Osteoblast (primary cell): ENCODE measurements around the gene SCP2. TPM values are rescaled to one million over a fixed set of nuclear protein-coding genes. Genes with fewer than 3 reads are reported as not detected.
"Not testable (repeated sequence)": the region's sequence is repeated elsewhere in the genome, so short reads cannot be mapped to it uniquely, and the experiment has no call there.

ENCODE experiments used
- DNase-seq: peaks from one replicate; pipeline ENCODE4 v3.0.0; 2011; ENCODE audit warnings: low spot score, mixed read lengths; ENCODE audit not compliant: insufficient read length; ENCODE audit errors: missing footprints
- H2AFZ ChIP-seq: 2 replicates; pipeline ENCODE4 v1.6.0; 2011; ENCODE audit warnings: mild to moderate bottlenecking, low read length
- H3K27ac ChIP-seq: 2 replicates; pipeline ENCODE4 v1.5.1; 2011; ENCODE audit warnings: mild to moderate bottlenecking, low read depth, low read length, moderate library complexity
- H3K27me3 ChIP-seq: 2 replicates; pipeline ENCODE4 v1.6.0; 2012; ENCODE audit warnings: mild to moderate bottlenecking, control low read depth, inconsistent platforms, low read length, moderate library complexity; ENCODE audit not compliant: insufficient read depth
- H3K36me3 ChIP-seq: 2 replicates; pipeline ENCODE4 v1.5.1; 2011; ENCODE audit warnings: mild to moderate bottlenecking, low read length, control low read depth, moderate library complexity; ENCODE audit not compliant: insufficient read depth
- H3K4me1 ChIP-seq: 2 replicates; pipeline ENCODE4 v1.5.1; 2011; ENCODE audit warnings: mild to moderate bottlenecking, low read length, control low read depth, moderate library complexity; ENCODE audit not compliant: insufficient read depth
- H3K4me2 ChIP-seq: 2 replicates; pipeline ENCODE4 v1.6.0; 2011; ENCODE audit warnings: mild to moderate bottlenecking, low read length; ENCODE audit not compliant: insufficient read depth
- H3K4me3 ChIP-seq: fragments of 200-600 bp; sonication (generic); 3 replicates; pipeline ENCODE4 v1.5.1; 2012; ENCODE audit warnings: mild to moderate bottlenecking, low read length, inconsistent platforms; ENCODE audit not compliant: insufficient read depth
- H3K79me2 ChIP-seq: 2 replicates; pipeline ENCODE4 v1.6.0; 2012; ENCODE audit warnings: mild to moderate bottlenecking, low read length, control low read depth, inconsistent platforms; ENCODE audit not compliant: insufficient read depth
- H3K9me3 ChIP-seq: 2 replicates; pipeline ENCODE4 v1.5.1; 2011; ENCODE audit warnings: low read depth, low read length, control low read depth
- H4K20me1 ChIP-seq: 2 replicates; pipeline ENCODE4 v1.6.0; 2012; ENCODE audit warnings: mild to moderate bottlenecking, low read length, control low read depth; ENCODE audit not compliant: insufficient read depth
- total RNA-seq: library from RNA; depleted of rRNA; stranded (reverse); fragments of >200 nt; gene quantifications from 2 replicates; pipeline ENCODE4 v1.2.3, GENCODE V29; 2012
- TF ChIP-seq, protein P1 (sequence below): IDR thresholded peaks from 2 replicates; pipeline ENCODE4 v1.5.1; 2011; ENCODE audit warnings: mild to moderate bottlenecking, low read depth, low read length, moderate library complexity; ENCODE audit errors: extremely low read depth

Gene SCP2
- total RNA-seq, 1 donor, result 171 TPM

DNA sequence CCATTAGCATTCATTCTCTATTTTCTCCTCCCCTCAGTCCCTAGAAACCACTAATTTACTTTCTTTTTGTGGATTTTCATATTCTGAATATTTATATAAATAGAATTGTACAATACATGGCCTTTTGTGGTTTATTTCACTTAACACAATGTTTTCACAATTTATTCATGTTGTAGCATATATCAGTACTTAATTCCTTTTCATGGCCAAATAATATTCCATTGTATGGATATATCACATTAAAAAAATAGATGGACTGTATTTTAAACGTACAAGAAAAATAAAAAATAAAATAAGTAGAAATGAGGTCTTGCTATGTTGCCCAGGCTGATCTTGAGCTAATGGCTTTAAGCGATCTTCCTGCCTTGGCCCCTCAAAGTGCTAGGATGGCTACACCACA is 25.0 kb downstream of the SCP2 start:
- Histone ChIP-seq H3K4me2 (no peak overlapping the region), H2AFZ (no peak overlapping the region), H3K4me1 (peaks cover 9% of the 10 kb centered on the region), H3K27ac (no peak overlapping the region), H3K9me3 (no peaks in the 10 kb centered on the region), H4K20me1 (no peaks in the 10 kb centered on the region), H3K4me3 (no peak overlapping the region), H3K79me2 (no peaks in the 10 kb centered on the region), H3K27me3 (no peaks in the 10 kb centered on the region), H3K36me3 (peaks cover 4% of the 10 kb centered on the region)
- DNase-seq, result no peak
- TF ChIP-seq, protein P1, sequence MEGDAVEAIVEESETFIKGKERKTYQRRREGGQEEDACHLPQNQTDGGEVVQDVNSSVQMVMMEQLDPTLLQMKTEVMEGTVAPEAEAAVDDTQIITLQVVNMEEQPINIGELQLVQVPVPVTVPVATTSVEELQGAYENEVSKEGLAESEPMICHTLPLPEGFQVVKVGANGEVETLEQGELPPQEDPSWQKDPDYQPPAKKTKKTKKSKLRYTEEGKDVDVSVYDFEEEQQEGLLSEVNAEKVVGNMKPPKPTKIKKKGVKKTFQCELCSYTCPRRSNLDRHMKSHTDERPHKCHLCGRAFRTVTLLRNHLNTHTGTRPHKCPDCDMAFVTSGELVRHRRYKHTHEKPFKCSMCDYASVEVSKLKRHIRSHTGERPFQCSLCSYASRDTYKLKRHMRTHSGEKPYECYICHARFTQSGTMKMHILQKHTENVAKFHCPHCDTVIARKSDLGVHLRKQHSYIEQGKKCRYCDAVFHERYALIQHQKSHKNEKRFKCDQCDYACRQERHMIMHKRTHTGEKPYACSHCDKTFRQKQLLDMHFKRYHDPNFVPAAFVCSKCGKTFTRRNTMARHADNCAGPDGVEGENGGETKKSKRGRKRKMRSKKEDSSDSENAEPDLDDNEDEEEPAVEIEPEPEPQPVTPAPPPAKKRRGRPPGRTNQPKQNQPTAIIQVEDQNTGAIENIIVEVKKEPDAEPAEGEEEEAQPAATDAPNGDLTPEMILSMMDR, result no peak

DNA sequence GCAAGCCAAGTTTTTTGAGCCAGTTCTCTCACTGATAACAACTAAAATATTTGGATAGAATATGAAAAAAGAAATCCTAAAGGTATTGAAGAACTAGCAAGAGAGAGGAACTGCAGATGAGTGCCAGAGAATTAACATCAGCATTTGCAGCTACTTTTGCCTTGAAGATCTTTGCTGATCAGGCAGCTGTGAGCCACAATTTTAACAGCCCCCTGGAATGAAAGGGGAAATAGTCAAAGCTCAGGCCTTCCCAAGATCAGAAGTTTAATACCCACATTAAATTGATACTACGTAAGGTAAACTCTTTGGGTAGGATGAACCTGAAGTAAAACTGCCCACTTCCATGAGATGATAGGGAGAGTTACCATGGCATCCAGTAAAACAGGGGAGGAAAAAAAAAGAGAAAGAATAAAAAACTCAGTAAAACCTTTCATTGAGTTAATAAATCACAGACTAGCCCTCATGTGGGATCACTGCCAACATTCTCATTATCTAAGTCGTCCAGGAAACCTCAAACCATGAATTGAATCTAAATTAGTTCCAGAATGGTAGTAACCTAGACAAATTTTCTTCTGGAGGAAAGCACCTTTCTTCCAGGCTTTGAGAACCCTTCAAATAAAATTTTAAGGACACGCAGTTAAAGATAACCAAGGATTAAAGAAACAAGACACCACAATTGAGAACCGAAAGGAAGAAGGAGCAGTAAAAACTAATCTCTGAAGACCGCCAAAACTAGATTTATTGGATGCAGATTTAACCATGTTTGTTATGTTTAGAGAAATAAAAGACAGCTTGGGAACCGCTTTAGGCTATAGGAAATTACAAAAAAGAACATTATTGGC is 28.3 kb downstream of the SCP2 start:
- Histone ChIP-seq H3K4me3 (no peak overlapping the region), H3K4me2 (peak overlapping the region; percentile 66), H3K27ac (peak overlapping the region; percentile 5), H3K9me3 (no peaks in the 10 kb centered on the region), H3K36me3 (peaks cover 4% of the 10 kb centered on the region), H3K4me1 (peaks cover 9% of the 10 kb centered on the region), H4K20me1 (no peaks in the 10 kb centered on the region), H3K27me3 (no peaks in the 10 kb centered on the region), H2AFZ (no peak overlapping the region), H3K79me2 (no peaks in the 10 kb centered on the region)
- DNase-seq, result peak; percentile 53
- TF ChIP-seq, protein P1, result no peak

DNA sequence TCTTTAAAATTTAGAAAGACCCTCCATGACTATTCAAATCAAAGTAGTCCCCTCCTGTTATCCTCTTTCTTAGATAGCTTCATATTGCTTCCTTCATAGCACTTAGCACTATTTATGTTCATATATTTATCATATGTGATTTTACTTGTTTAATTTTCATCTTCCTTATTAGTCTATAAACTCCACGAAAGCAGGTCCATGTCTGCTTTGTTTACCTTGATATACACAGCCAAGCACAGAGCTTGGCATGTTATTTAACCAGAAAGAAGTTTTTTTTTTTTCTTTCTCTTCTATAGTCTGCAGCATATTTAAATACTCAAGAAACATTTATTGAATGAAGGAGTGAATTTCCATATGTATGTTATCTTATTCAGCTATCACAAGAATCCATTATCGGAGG is 36.0 kb downstream of the SCP2 start:
- no peak overlapping the region for H2AFZ ChIP-seq
- no peaks in the 10 kb centered on the region for H3K4me1 ChIP-seq
- peaks cover 2% of the 10 kb centered on the region for H3K36me3 ChIP-seq
- H3K79me2 ChIP-seq, result no peaks in the 10 kb centered on the region
- no peaks in the 10 kb centered on the region for H3K9me3 ChIP-seq
- H3K4me3 ChIP-seq, result no peak overlapping the region
- TF ChIP-seq, protein P1, result no peak
- no peak overlapping the region for H3K4me2 ChIP-seq
- no peaks in the 10 kb centered on the region for H3K27me3 ChIP-seq
- H4K20me1 ChIP-seq, result no peaks in the 10 kb centered on the region
- H3K27ac ChIP-seq, result no peak overlapping the region
- no peak for DNase-seq

DNA sequence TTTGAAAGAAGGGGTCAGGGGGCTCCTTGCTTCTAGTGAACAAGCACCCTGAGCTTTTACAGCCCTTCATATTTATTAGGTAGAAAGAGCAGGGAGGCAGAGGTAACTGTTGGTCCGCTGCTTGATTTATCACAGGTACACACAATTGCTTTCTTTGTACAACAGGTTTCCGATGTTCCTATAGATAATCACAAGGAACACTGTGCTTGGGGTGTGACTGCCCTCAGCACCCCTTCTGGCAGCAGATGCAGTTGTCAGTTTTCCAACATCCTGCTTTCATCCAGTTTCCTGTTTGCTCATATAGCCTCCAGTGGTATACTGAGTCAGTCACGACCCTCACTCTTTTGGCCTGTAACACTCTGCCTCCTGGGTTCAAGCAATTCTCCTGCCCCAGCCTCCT is 40.6 kb downstream of the SCP2 start:
- Histone ChIP-seq H3K27ac (no peak overlapping the region), H2AFZ (no peak overlapping the region), H3K79me2 (no peaks in the 10 kb centered on the region), H3K27me3 (no peaks in the 10 kb centered on the region), H3K4me2 (no peak overlapping the region), H3K9me3 (no peaks in the 10 kb centered on the region), H4K20me1 (no peaks in the 10 kb centered on the region), H3K4me3 (no peak overlapping the region), H3K36me3 (no peaks in the 10 kb centered on the region), H3K4me1 (no peaks in the 10 kb centered on the region)
- peak; percentile 46 for DNase-seq
- TF ChIP-seq, protein P1, result no peak

DNA sequence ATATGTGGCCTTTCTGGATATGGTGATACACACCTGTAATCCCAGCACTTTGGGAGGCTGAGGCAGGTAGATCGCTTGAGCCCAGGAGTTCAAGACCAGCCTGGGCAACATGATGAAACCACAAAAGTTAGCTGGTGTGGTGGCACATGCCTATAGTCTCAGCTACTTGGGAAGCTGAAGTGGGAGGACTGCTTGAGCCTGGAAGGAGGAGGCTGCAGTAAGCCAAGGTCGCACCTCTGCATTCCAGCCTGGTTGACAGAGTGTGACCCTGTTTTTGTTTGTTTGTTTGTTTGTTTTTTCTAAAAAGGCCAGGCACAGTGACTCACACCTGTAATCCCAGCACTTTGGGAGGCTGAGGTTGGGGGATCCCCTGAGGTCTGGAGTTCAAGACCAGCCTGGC is 42.2 kb downstream of the SCP2 start:
- H3K36me3 ChIP-seq, H3K9me3 ChIP-seq, H2AFZ ChIP-seq, H3K4me1 ChIP-seq, DNase-seq, H3K27me3 ChIP-seq, H4K20me1 ChIP-seq, H3K4me3 ChIP-seq, H3K4me2 ChIP-seq, H3K79me2 ChIP-seq, H3K27ac ChIP-seq: not testable (repeated sequence)
